ENCODE results near the gene RGS6.
A peak's percentile ranks its signal among the peaks of the same experiment; 100 is the strongest.

The RGS6 gene

DNA sequence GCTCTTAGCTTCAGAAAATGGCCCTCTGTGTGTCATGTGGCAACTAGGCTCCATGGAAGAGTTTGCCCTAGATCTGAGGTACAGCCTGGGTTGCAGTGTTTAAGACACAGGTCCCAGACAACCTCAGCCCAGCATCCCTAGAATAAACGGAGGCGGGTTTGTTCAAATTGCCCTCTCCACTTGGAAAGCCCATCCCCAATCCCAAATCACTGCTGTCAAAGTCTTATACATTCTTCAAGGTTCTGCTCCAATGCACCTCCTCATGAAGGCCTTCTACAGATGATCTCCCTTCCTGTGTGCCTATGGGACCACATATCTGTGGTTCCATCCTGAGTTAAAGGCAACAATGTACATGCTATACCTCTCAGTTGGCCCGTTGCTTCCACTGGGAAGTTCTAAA, 671.9 kb downstream of the RGS6 start:
- DNase-seq: no peak

DNA sequence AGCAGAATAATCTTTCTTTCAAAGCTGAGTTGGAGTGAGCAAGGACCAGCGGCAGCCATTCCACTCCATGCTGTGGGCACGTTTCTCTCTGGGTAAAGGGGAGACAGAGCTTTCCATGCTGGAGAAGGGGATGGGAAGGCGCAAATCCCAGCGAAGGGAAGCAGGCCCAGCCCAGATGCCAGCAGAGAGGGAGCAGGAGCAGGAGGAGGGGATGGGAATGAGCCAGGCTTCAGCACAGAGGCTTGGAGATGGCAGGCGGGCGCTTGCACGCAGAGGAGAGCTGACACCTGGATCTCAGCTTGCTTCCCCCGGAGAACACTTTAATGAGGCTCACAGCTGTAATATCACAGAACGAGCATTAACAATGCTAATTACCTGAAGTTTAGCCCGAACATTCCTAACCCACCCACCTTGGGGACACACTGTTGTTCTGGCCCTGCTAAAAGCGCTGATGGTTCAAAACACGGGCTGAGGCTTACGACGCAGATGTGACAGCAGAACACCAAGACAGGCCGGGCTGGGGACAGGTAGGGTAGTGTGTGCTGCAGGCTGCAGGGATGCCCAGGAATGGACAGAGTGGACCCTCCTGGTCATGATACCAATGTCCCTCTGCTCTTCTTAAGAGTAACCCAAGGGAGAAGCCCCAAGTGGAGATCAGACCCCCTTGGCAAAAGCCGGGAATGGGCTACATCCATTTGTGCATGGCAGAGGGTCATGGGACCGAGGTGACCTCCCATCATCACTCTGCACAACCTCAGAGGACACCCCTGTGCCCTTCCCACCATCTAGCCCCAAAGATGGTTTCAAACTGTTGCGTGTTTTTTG, 673.1 kb downstream of the RGS6 start:
- no peak for DNase-seq

DNA sequence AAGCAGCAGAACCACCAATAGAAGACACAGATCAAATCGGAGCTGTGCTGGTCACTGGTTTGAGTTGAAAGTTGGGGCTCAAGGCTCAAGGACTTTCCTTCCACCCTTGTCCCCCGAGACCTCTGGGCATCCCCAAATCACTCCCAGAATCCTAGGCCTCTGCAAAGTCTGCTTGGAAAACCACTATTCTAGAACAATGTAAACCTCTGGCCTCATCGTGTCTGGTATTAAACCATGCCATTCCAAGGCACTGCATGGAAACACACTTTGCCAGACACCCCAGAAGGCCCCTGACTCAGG, 673.6 kb downstream of the RGS6 start:
- DNase-seq: no peak

DNA sequence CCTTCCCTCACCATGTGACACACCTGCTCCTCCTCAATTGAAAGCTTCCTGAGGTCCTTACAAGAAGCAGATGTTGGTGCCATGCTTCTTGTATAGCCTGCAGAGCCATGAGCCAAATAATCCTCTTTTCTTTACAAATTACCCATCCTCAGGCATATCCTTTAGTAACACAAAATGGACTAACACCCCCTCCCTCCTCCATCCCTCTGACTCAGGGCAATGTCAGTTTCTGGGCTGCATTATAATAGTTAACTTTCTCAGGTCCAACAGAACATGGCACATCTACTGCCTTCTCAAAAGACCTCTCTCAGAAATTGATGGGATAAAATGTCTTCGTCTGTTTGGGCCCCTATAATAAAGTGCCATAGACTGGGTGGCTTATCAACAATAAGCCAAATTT, 674.6 kb downstream of the RGS6 start:
- DNase-seq: no peak

DNA sequence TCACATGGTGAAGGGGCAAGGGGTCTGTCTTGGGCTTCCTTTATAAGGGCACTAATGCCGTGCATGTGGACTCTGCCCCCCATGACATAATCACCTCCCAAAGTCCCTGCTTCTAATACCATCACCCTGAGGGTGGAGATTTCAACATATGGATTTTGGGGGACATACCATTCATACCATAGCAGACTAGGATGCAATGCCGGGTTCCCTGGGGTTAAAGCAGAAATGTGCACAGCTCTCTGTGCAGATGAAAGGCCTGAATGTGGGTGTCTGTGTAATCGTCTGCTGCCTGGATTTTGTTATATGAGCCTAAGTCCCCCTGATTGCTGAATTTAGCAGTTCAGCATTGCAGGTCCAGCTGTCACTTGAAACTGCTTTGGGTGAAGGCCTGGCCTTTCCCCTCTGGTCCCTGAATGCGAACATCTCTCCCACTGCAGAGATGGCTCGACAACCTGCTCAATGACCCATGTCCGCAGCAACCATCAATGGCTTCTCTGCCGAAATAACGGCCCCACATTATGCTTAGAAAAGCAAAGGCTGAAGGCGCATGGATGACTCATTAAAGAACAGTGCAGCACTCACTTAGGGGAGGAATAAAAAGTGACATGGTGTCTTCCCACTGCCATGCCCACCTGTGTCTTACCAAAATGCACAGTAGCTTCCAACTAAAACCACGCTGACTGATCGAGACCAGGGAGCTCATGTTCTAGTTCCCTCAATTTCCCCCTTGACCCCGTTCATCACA, 675.3 kb downstream of the RGS6 start:
- no peak for DNase-seq

DNA sequence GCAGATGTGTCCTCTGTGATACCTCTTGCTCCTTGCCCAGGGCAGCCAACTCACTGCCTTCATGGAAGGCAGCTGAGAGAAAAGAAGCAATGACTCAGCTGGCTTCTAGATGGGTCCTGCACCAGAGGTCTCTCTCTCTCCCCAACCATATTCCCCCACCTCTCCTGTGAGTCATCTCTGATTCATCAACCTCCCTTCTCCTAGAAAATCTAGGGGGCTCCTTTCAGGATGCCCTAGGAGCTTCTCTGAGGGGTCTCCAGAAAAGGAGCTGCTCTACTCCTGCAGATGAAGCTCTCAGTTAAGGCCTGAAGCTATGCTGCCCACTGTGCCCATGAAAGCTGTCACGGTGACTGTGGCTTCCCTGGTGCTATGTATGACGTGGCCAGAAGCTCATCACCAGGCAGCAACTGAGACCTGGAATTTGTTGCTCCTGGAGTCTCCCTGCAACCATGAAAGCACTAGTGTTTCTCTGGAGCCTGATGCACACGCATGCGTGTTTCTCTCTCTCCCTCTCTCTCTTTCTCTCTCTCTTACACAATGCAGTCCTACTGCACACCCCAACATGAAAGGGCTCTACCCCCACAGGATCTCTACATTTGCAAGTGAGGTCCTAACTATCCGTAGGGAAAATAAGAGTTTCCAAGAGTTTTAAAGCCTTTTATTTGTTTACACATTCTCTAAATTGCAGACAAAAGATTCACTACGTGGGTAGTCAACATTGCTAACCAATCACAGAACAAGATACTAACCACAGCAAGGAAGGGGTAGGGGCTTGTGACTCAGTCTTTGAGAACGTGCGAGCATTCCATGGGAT, 676.4 kb downstream of the RGS6 start:
- DNase-seq: peak in 5 of 51 donors; percentile 5 to 55 (median 30)

DNA sequence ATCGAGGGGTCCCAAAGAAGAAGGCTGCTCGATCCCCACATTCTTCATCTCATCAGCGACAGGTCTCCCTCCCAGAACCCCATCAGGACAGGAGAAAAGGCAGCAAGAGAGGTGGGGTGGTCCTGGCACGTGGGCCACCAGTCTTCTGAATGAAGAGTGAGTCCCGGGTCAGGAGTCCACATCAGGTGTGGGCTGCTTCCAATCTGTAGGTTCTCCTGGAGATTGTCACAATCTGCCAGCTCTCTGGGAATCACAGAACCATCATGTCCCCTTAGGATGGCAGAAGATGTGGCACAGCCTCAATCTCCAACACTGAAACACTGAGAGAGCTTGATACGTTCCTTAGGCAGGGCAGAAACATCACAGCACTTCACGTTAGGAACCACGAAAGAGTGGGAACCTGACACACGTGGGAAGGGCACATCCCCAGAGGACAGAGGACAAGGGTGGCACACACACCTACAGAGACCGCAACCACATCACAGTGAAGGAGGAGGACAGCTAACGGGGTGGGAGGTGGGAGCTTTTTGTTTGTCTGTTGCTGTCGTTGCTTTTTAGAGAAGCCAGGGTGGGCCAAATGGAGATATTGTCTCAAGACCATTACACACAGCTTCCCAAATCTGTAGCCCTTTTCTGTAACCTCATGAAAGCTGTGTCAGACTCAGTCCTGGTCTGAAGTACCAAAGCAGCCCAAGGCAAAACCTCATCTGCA, 677.1 kb downstream of the RGS6 start:
- no peak for DNase-seq

DNA sequence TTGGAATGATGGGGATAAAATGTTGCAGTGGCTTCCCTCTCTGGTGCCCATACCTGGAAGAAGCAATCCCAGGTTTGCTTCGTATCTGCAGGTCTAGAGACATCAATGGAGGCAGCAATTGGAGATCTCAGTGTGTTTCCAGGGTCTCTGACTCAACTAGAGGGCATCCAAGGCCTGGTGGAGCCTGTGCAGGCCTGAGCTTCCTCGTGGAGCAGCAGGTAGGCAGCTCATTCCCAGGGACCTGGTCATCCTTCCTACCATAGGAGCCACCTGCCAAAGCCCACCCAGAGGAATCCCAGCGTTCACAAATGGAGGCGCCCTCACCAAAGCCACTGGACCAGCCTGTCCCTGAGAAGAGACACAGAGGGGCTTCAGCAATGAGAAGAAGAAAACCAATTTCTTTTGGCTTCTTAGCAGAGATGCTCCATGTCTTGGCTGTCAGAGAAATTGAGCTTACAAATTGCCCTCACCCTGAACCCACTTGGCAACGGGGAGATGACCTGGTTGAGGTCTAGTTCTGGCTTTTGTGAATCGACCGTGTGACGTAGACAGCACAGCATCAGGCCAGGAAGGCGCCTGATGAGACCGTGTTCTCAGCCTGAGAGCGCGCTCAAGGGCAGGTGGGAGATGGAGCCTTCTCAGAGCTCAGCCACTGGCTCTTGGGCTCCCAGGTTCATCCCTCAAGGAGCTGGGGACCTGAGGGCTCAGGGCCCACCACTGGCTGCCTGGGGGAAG, 678.0 kb downstream of the RGS6 start:
- DNase-seq: no peak

DNA sequence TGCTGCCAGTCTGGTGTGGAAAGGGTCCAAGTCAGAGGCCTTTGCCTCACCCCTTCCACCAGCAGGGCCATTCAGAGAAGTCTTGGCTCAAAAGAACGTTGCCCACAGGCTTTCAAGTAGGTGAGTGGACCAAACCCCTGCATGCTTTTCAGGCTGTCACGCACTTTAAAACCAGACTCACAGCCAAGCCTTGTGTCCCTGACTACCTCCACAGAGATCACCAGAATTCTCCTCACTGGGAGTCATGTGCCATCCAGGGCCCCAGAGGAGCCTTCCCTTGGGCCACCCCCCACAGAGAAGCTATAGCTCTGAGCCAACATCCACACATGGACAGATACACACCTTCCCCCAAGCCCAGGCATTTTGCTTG, 678.6 kb downstream of the RGS6 start:
- no peak for DNase-seq

DNA sequence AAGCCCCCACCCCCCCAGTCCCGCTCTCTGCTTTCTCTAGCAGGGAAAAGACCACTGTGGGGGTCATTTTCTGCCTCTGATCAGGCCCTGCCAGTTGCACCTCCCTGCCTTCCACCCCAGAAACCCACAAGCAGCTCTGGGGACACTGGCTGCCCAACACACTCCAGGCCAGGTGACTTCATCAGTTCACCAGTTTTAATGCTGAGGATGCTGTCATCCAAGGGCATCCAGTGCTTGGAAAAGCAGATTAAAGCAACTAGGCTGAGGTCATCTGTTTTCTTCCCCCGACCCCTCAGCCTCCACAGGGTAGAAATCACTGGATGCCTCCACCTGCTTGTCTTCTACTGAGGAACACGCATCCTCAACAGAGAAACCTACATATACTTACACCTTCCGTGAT, 679.3 kb downstream of the RGS6 start:
- no peak for DNase-seq

DNA sequence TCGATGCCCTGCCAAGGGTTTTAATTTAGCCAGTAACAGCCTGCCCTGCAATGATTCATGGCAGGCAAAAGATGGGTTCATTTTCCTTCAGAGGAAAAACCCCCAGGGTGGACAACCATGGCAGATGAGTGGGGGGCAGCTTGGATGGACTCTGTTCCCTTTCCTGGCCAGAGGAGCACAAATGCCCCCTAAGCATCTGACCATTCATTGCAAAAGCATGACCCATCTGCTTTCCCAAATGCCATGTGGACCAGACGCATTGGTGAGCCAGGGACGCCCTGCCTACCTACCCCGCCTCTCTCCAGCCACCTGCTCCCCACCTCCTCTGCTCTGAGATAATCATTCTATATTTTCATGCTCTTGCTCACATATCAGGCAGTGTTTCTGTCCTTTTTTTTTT, 679.8 kb downstream of the RGS6 start:
- no peak for DNase-seq

DNA sequence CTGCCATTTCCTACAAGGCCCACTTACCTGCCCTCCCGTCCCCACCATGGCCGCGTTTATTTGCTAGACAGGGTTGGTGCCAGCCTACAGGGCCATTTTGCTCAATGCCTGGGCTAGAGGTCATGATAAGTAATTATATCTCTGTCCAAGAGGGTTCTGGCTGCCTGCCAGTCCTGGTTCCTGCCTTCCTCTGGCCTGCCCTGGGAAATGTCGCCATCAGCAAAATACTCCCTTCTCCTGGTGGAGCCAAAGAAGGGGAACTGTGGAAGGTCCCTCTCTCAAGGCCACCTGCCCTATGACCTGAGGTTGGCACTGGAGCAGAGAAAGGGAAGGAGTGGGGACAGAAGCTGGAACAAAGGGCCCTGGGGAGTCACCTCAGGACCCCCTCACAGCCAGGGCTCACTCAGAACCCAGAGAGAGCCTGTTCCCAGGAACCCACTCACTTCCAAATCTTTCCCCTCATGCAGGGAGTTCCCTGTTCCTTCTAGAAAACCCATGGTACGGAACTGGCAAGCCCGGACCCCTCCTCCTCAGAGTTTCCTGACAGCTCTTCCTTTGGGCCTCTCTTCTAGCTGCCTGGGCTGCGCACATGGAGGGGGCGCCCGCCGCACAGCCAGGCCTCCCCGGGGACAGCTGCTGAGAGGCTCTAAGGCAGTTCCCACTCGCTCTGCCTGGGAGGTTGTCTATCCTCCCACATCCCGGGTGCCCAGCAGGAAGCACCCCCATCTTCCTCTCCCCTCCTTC, 681.2 kb downstream of the RGS6 start:
- no peak for DNase-seq

DNA sequence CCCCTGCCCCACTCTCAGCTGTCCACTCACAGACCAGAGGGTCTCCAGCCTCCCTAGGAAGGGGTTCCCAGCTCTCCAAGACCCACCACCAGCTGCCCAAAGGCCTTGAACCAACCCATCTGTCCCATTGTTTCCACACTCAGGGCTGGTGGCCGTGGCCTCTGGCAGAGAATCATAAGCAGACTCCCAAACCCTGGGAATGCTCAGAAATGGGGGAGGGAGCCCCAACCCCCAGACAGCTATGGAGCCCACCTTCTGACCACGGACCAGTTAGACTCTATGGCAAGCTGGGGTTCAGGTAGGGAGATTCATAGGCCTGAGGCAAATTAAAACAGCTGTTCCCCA, 681.7 kb downstream of the RGS6 start:
- no peak for DNase-seq

DNA sequence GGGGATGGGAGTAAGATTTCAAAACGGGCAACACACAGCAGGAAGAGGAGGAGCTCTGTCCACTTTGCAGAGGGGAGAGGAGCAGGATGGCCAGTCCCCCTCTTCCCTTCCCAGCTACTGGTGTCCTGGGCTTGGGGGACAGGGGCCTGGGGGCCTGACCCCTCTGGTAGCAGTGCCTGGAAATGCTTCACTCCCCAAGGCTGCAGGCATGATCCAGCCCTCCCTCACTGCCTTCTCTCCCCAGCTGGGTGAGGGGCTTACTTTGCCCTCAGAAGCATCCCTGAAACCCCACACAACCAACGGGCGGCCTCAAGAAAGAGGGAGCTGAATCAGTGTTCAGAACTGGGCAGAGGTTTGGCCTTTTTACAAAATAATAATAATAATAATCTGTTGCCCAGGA, 682.1 kb downstream of the RGS6 start:
- DNase-seq: no peak

DNA sequence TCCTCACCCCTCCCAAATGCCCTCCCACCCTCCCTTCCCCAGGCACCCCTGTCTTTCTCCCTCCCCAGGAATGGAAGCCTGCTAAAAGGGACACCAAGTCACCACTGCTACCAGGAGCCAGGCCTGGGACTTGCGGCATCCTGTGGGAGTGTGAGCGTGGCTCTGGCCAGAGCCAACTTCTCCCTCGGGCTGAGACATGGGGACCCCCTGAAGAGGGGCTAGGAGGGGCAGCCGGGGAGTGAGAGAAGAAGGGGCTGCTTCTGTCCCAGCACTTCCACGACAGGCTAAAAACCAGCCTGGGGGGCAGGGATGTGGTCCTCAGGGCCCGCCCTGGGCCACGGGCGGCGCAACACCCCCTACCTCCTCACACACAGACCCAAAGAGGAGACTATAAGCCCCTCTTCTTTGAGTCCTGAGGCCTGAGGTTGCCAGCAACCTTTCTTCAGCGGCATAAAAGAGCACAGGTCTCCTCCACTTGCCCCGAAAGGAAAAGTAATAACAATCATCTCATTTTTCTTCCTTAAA, 682.7 kb downstream of the RGS6 start:
- no peak for DNase-seq

DNA sequence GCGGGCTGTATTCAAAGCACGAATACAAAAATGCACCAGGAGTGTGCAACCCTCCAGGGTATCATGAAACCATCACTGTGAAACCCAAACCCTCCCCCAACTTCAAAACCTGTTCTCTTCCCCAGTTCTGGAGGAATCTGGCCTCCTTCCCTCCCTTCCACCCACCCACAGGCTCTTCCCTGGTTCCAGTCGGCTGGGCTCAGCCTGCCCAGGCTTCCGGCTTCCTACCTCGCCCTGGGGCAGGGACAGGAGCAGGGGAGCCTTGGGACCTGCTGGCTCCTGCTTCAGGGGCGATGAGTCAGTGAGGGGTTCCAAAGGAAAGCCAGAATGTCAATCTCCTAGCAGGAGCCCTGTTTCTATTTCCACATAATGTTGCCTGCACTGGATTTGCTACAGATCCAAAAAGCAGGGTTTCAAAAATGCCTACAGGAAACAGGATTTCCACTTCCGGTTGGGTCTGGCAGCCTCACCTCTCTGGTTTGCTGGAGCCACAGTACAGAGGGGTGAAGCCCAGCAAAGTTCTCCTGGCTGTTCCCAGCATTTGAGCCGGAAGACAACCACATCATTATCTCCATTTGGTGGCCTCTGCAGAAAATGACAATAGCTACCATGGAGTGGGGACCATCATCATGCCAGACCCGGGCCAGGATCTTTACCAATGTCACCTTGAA, 683.4 kb downstream of the RGS6 start:
- no peak for DNase-seq
